HG02981 (cell line): Measurements from ENCODE around the gene HMOX1.
"Not testable (repeated sequence)": the region's sequence is repeated elsewhere in the genome, so short reads cannot be mapped to it uniquely, and the experiment has no call there.

Experiments used
- ATAC-seq: cut with Tn5 transposase; IDR thresholded peaks from one replicate; pipeline ENCODE4 v1.9.1; 2021; ENCODE audit warnings: mild to moderate bottlenecking, moderate library complexity; ENCODE audit not compliant: unreplicated experiment

HMOX1 gene

GRCh38 chr22:35349704-35350538, 31.0 kb upstream of the HMOX1 start:
- no peak for ATAC-seq

DNA sequence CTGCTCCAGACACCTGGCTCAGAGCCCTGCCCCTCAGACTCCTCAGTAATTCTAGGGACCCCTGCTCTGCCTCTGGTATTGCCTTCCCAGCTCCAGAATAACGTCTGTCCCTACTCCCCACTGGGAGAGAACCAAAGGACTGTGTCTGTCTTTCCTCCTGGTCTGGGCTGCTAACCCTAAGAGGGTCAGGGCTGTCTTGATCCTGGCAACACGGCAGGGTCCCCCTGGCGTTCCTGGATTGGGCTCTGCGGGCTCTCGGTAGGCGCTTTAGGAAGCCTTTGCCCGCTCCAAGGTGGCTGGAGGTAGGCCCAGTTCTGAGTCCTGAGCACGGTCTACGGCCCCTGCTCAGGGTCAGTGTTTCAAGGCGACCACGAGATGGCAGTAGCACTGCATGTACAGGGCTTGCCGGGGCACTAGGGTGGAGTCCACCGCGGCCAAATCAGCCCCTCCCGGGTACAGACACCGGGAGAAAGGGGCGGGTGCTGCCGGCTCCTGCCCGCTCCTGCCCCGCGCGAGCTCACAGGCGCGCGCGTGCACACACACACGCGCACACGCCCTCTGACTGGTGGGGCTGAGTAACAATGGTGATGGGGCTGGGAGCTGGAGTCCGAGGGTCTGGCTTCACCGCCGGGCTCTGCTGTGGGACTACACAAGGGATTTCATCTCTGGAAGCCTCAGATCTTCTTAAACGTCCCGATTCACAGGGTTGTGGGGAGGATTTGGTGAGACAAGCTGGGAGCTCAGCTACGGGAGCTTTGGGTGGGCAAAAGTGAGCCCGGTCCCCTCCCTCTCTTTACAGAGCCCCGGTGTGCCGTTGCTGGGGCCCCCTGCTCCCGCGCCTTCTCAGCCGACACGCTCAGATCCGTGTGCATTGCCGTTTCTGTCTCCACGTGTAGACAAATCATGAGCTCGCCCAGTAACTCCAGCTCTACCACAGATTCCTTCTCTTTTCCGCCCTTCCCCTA, 30.1 kb upstream of the HMOX1 start:
- peak; percentile 80 for ATAC-seq

GRCh38 chr22:35352214-35353111, 28.4 kb upstream of the HMOX1 start:
- ATAC-seq, result no peak

GRCh38 chr22:35353318-35353717, 27.6 kb upstream of the HMOX1 start:
- ATAC-seq, result no peak

DNA sequence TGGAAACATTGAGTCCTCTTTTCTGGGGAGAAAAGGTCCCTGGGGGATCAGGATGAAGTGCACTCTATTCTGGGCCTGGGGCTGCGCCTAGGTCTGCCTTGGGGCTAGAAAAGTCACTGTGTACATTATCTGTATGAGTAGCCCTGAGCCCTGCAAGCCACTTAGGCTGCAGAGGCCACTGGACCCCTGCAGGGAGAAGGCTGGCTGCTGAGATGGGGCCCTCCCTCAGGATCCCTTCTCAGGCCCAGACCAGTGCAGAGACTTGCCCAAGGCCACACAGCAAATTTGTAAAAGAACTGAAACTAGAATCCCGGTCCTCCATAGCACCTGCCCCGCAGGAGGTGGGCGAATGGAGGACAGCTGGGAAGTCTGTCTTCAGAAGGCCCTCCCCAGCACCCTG, 26.8 kb upstream of the HMOX1 start:
- ATAC-seq, result no peak

GRCh38 chr22:35357883-35358621, 22.8 kb upstream of the HMOX1 start:
- ATAC-seq, result no peak

GRCh38 chr22:35359380-35360065, 21.4 kb upstream of the HMOX1 start:
- no peak for ATAC-seq

DNA sequence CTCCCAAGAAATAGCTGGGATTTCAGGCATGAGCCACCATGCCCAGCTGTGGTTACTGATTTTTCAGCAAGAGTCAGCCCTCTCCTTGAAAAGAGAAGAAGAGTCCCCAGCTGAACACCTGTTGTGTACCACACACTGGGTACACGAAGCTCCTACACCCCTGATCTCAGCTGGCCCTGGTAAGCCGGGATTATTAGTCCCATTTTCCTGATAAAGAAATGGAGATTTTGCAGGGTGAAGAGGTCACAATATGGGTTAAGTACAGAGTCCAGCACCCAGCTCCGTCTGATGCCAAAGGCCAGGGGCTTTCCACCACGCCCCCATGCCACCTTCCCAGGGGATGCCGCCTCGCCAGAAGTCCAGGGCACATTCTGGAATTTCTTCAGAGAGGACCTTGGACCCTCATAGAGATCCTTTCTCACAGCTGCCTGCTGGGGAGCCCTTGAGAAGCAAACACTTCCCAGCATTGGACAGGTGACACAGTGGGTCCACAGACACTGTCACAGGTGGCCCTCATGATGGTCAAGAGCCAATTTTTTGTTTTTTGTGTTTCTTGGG, 19.8 kb upstream of the HMOX1 start:
- ATAC-seq, result no peak

GRCh38 chr22:35363566-35364086, 17.3 kb upstream of the HMOX1 start:
- ATAC-seq, result no peak

- not testable (repeated sequence) for ATAC-seq
Measured at GRCh38 chr22:35364230-35364629, 16.7 kb upstream of the HMOX1 start.

GRCh38 chr22:35367331-35367886, 13.5 kb upstream of the HMOX1 start:
- no peak for ATAC-seq

DNA sequence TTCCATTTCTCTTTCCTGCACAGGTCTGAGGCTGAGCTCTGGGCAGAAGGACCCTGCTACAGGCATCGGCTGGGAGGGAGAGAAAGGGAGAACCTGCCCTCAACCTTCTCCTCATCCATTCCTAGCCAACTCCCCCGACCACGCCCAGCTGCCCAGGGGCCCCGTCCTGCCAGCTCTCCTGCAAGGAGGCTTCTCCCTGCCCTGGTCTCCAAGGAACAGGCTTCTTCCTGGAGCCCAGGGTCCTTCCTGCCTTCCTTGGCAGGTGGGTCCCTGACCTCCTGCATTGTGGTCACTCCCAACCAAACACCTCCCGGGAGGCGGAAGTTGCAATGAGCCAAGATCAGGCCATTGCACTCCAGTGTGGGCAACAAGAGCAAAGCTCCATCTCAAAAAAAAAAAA, 12.5 kb upstream of the HMOX1 start:
- ATAC-seq, result no peak

GRCh38 chr22:35369996-35370395, 10.9 kb upstream of the HMOX1 start:
- ATAC-seq, result no peak

DNA sequence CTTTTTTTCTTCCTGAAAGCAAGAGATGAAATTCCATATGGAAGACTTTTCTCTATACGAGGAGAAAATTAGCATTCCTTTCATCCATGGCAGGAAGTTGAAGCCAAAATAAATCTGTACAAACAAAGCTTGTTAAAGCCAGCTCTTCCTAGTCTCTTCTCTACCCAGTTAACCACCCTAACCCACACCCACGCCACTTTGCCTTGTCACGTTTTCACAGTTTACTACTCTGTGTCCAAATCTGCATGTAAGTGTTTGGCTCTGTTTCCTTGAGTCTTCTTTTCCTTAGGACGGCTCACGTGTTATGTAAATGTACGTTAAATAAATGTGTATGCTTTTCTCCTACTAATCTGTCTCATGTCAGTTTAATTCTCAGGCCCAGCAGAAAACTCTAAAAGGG, 7.1 kb upstream of the HMOX1 start:
- no peak for ATAC-seq

GRCh38 chr22:35375031-35375430, 5.9 kb upstream of the HMOX1 start:
- ATAC-seq, result no peak

DNA sequence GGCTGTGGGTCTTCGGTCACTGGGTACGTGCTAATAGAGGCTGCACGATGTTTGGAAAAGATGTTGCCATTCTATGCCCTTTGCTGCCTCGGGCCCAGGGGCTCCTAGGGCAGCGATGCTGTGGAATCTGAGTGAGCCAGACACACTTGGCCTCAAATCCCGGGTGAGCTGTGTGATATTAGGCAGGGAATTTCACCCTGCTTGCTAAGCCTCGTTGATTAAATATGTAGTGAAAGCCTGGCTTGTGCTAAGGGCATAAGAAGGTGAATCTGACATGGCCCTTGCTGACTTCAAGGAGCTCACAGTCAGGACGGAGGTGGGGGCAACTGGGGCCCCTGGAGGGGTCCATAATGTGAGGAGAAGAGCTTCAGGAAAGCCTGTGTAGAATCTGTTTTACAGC, 5.4 kb upstream of the HMOX1 start:
- no peak for ATAC-seq

DNA sequence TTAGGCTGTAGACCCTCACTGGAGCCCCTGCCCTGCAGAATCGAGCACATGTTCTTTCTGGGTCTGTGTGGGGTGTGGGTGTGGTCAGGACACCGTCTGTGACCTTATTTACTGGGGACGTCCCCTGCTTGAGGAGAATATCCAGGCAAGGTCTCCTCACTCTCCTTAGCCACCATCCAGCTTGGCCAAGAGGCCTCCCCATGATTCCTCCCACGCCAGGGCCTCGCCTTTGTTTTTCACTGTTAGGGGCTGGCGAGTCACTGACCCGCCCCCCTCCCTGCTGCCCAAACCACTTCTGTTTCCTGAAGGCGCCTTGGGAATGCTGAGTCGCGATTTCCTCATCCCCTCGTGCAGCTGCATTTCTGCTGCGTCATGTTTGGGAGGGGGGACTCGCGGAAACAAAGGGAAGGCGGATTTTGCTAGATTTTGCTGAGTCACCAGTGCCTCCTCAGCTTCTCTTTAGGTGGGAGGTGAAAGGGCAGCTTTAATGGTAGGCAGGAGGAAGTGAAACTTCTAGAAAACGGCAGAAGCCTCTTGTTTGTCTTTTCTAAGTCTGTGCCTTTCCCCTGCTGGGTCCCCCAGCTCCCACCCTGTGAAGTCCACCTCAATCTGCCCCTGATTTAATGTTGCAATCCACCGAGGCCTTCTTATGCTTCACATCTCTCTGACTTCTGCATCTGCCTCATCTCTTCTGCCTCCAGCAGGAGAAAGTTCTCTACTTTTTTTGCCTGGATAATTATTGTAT, 4.0 kb upstream of the HMOX1 start:
- ATAC-seq, result no peak

DNA sequence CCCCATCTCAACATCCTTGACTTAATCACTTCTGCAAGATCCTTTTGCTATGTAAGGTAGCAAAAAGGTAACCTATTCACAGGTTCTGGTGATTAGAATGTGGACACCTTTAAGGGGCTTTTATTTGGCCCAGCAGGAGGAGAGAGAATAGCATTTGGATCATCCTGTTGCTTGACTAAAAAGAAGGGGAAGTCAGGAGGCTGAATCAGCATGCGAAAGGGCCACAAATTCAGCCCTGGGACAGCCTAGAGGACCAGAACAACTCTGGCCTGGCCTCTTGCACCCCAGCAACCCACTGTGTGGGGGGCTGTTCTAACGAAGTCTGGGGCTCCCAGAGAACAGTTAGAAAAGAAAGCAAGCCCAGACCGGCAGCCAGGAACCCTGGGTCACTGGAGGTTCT, 3.2 kb upstream of the HMOX1 start:
- no peak for ATAC-seq
